Astrocyte (in vitro differentiated cells and primary cell): Measurements from ENCODE around the gene KIAA1586.

Experiments
- EZH2 ChIP-seq: IDR thresholded peaks from 2 replicates; pipeline ENCODE4 v1.6.1; 2012; ENCODE audit warnings: mild to moderate bottlenecking, low read length, inconsistent platforms; ENCODE audit not compliant: insufficient read depth
- TF ChIP-seq, protein P1 (sequence below): IDR thresholded peaks from 2 replicates; pipeline ENCODE4 v1.5.1; 2011; ENCODE audit warnings: low read depth, mild to moderate bottlenecking, inconsistent platforms, low read length, moderate library complexity; ENCODE audit not compliant: insufficient read depth

DNA sequence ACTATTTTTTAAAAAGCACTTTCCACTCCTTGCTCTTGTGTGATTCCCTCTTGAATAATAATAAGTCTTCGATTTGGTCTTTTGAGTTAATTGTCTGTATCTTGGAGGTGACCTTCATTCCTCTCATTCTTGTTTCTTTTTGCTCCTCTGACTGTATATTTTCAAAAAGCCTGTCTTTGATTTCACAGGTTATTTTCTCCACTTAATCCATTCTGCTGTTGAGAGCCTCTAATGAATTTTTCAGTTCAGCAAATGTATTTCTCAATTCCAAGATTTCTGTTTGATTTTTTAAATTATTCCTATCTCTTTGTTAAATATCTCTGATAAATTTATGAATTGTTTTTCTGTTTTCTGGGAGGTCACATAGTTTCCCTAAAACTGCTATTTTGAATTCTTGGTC lies 21.7 kb upstream of the KIAA1586 start:
- TF ChIP-seq, protein P1, sequence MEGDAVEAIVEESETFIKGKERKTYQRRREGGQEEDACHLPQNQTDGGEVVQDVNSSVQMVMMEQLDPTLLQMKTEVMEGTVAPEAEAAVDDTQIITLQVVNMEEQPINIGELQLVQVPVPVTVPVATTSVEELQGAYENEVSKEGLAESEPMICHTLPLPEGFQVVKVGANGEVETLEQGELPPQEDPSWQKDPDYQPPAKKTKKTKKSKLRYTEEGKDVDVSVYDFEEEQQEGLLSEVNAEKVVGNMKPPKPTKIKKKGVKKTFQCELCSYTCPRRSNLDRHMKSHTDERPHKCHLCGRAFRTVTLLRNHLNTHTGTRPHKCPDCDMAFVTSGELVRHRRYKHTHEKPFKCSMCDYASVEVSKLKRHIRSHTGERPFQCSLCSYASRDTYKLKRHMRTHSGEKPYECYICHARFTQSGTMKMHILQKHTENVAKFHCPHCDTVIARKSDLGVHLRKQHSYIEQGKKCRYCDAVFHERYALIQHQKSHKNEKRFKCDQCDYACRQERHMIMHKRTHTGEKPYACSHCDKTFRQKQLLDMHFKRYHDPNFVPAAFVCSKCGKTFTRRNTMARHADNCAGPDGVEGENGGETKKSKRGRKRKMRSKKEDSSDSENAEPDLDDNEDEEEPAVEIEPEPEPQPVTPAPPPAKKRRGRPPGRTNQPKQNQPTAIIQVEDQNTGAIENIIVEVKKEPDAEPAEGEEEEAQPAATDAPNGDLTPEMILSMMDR, result no peak
- no peak for TF ChIP-seq EZH2
